Iris pigment epithelial cell (primary cell): ENCODE measurements around the gene CAD.
"Not testable (repeated sequence)": the region's sequence is repeated elsewhere in the genome, so short reads cannot be mapped to it uniquely, and the experiment has no call there.

ENCODE experiments used
- DNase-seq: peaks from one replicate; pipeline ENCODE4 v3.0.0-alpha.2; 2011; ENCODE audit warnings: low read depth

The CAD gene

DNA sequence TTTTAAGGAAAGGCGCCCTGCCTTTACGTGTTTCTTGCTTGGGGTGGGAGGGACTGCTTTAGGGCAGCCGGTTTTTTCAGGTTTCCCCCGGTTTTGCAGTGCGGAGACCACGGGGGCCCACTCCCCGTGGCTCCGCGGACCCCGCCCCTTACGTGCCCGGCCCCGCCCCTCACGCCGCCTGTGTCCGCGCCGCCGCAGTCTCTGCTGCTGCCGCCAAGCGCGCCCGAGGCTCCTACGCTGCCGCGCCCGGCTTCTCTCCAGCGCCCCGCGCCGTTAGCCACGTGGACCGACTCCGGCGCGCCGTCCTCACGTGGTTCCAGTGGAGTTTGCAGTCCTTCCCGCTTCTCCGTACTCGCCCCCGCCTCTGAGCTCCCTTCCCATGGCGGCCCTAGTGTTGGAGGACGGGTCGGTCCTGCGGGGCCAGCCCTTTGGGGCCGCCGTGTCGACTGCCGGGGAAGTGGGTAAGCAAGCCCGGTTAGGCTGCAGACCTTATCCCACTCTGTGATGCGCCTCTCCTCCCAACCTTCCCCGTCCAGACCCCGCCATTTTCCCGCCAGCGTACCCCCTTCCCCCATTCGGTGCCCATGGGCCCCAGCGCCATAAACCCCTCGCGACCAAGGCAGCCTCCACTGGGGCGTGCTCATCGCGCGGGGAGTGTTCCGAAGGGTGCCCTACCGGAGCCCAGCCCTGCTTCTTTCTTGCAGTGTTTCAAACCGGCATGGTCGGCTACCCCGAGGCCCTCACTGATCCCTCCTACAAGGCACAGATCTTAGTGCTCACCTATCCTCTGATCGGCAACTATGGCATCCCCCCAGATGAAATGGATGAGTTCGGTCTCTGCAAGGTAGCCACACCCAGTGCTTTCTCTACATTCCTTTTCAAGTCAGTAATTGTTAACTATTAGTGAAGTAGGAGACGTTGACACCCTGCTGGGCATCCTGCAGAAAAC is at the start of gene CAD:
TSS of gene CAD (plus strand) at position 197 of the 949 bp plus-strand sequence. CDS start at position 380, 183 bp downstream.
- DNase-seq = peak; percentile 88

- no peak for DNase-seq
Observed at GRCh38 chr2:27170581-27171337, 46.4 kb upstream of the CAD start.

GRCh38 chr2:27171351-27171848 is 45.8 kb upstream of the CAD start:
- no peak for DNase-seq

- DNase-seq = no peak
Observed at GRCh38 chr2:27174638-27175037, 42.5 kb upstream of the CAD start.

GRCh38 chr2:27175330-27175729 is 41.8 kb upstream of the CAD start:
- DNase-seq = no peak

- not testable (repeated sequence) for DNase-seq
Observed at GRCh38 chr2:27175781-27176180, 41.4 kb upstream of the CAD start.

GRCh38 chr2:27177441-27178351 is 39.5 kb upstream of the CAD start:
- DNase-seq = no peak

GRCh38 chr2:27178469-27178868 is 38.7 kb upstream of the CAD start:
- DNase-seq = no peak

DNA sequence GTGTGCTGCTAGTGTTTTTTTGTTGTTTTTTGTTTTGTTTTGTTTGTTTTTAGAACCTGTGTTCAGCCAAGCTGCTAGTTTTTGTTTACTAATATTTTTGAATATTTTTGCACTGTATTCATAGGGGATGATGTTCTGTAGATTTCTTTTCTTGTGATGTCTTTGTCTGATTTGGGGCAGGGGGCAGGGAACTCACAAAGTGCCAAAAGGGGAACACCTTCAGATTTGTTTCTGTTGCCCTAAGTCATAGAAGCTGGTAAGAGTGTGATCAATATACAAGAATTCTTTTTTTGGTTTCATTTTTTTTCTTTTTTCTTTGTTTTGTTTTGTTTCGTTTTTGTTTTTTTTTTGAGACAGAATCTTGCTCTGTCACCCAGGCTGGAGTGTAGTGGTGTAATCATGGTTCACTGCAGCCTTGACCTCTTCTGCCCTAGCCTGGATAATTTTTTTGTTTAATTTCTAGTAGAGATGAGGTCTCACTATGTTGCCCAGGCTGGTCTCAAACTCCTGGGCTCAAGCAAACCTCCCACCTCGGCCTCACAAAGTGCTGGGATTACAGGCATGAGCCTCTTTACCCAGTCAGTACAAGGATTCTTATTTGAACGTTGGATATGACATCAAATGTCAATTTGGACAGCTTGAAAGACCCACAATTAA is 37.7 kb upstream of the CAD start:
- no peak for DNase-seq

DNA sequence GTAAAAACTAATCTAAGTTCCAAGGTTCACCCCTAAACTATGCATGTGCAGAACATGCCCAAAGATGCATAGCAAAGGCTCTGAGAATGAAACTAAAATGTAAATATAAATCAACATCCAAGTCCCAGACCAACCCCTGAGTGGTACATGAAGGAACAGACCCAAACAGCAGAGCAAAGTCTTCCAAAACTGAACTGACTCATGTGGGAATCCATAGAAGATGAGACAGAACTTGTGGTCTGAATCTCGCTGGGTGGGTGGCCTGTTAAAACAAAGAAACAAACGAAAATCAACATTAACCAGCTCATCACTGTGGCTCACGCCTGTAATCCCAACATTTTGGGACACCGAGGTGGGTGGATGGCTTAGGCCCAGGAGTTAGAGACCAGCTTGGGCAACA is 34.8 kb upstream of the CAD start:
- peak; percentile 34 for DNase-seq

DNA sequence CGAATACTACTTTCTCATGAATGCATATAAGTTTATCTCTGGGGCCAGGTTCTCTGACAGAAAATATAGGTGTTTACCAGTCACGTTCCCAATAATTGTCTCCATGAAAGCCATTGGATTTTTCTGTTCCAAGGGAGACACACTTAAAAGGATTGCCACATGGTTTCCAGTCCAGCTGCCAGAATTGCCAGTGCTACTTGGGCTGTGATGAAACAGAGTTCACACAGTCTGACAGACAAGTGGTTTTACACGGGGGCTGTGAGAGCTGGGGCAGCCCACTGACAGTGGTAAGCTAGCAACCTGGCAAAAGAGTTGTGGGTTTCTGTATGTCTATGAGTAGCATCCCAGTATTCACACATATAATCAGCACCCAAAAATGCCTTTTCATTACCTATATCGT is 33.1 kb upstream of the CAD start:
- DNase-seq = peak; percentile 38

GRCh38 chr2:27185331-27186026 is 31.7 kb upstream of the CAD start:
- peak; percentile 59 for DNase-seq

- no peak for DNase-seq
Observed at GRCh38 chr2:27186613-27187345, 30.4 kb upstream of the CAD start.

- no peak for DNase-seq
Observed at GRCh38 chr2:27189989-27190388, 27.2 kb upstream of the CAD start.

DNA sequence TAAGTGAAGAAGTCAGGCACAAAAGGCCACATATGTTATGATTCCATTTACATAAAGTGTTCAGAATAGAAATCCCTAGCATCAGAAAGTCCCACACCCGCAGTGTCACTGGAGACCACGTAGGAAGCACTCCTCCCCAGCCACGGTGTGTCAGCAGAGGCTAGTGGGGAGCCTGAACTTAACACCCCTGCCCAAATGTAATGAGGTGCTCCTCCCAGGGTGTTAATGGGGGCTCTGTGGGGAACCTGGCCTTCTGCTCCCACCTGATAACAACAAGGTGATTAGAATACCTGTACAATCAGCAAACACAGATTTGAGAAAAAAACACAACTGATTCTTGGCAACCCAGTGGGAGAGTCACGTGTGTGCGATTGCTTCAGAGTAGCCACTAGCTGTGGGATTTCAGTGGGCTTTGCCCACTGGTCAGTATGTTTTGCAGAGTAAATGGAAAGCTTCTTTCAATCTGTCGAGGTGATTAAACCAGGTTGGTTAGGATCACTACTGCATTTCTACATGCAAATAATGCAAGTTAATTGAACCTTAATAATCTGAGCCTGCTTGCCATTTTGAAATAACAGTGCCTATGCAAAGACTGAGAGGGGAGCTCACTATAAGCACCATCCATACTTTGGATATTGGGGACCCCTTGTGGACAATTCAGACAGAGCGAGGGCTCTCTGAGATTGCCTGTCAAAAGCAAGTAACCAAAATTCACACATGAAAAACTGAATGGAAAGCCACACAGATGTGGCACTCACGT is 25.9 kb upstream of the CAD start:
- peak; percentile 67 for DNase-seq

DNA sequence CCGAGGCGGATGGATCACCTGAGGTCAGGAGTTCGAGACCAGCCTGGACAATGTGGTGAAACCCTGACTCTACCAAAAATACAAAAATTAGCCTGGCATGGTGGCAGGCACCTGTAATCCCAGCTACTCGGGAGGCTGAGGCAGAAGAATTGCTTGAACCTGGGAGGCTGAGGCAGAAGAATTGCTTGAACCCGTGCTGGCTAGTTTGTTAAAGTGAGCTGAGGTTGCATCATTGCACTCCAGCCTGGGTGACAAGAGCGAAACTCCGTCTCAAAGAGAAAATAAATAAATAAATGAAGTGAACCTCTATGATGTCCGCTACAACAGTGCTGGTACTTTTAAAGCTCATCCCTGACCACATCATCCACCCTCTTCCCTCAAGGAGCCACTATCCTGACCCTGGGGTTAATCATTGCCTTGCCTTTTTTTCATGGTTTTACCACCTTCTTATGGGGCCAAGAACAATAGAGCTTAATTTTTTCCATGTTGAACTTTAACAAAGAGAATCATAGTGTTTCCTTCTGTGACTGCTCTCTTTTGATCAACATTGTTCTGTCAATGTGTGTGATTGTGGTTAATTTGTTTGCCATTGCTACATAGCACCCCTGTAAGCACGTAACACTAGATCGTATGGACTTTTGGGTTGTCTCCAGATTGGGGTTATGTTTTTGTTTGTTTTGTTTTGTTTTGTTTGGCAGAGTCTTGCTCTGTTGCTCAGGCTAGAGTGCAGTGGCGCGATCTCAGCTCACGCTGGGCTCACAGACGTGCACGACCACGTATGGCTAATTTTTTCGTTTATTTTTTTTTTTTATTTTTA is 22.4 kb upstream of the CAD start:
- DNase-seq = peak; percentile 25

- DNase-seq = not testable (repeated sequence)
Observed at GRCh38 chr2:27195799-27196198, 21.4 kb upstream of the CAD start.

DNA sequence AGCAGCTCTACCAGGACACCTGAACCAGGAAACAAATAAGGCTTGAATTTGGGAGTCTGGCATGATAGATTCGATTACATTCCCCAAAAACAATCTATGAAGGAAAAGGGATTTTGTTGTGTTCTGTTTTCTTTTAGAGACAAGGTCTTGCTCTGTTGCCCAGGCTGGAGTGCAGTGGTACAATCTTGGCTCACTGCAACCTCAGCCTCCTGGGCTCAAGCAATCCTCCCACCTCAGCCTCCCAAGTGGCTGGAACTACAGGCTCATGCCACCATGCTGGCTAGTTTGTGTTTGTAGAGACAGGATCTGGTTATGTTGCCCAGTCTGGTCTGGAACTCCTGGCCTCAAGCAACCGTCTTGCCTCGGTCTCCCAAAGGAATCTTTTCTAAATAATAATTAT is 19.1 kb upstream of the CAD start:
- DNase-seq = not testable (repeated sequence)
